MCF 10A (cell line): Measurements from ENCODE around the gene SLC6A9. TPM values are rescaled to one million over a fixed set of nuclear protein-coding genes. Genes with fewer than 3 reads are reported as not detected.

ENCODE experiments used
- Bru-seq: library from RNA; stranded (reverse); fragments of 400-500 nt; gene quantifications from one replicate; lab custom pipeline; 2021; lab: Mats Ljungman, UMichigan
- BruChase-seq, 2 experiments: library from RNA; stranded (reverse); fragments of 400-500 nt; gene quantifications; one replicate each; lab custom pipeline; 2021; lab: Mats Ljungman, UMichigan
- BruUV-seq: library from RNA; stranded (reverse); fragments of 400-500 nt; replicated peaks from 2 replicates; lab custom pipeline; 2021; lab: Mats Ljungman, UMichigan
- CTCF ChIA-PET: fragments of 300-600 bp; sonication (Branson Sonifier 250); formaldehyde crosslinking; extraction: SDS; loops from one replicate; lab custom pipeline; 2021; ENCODE audit warnings: antibody characterized with exemption, inconsistent platforms; lab: Yijun Ruan, JAX
- POLR2A ChIA-PET: fragments of 300-600, 350-650 bp; sonication (Branson Sonifier 250); formaldehyde crosslinking; extraction: SDS; loops from one replicate; lab custom pipeline; 2020; ENCODE audit warnings: antibody characterized with exemption, inconsistent platforms; lab: Yijun Ruan, JAX
- DNase-seq: peaks from one replicate; pipeline ENCODE4 v3.0.0-alpha.2; 2018; ENCODE audit not compliant: unreplicated experiment
- H3K27ac Mint-ChIP-seq: one replicate; pipeline ENCODE4 v1.8.0; 2022; ENCODE audit warnings: mild to moderate bottlenecking, low read depth, mixed read lengths; ENCODE audit not compliant: unreplicated experiment
- H3K27me3 Mint-ChIP-seq: one replicate; pipeline ENCODE4 v1.8.0; 2022; ENCODE audit warnings: mixed read lengths; ENCODE audit not compliant: insufficient read depth, unreplicated experiment
- H3K36me3 Mint-ChIP-seq: one replicate; pipeline ENCODE4 v1.8.0; 2022; ENCODE audit warnings: mild to moderate bottlenecking, moderate library complexity, mixed read lengths; ENCODE audit not compliant: insufficient read depth, unreplicated experiment
- H3K4me1 Mint-ChIP-seq: one replicate; pipeline ENCODE4 v1.8.0; 2022; ENCODE audit warnings: mixed read lengths; ENCODE audit not compliant: insufficient read depth, unreplicated experiment
- H3K4me3 Mint-ChIP-seq: one replicate; pipeline ENCODE4 v1.8.0; 2022; ENCODE audit warnings: mild to moderate bottlenecking, moderate library complexity, mixed read lengths; ENCODE audit not compliant: unreplicated experiment
- H3K9me3 Mint-ChIP-seq: one replicate; pipeline ENCODE4 v1.8.0; 2022; ENCODE audit warnings: mixed read lengths; ENCODE audit not compliant: unreplicated experiment
- CTCF ChIP-seq: fragments of 200-600 bp; IDR thresholded peaks from one replicate; pipeline ENCODE4 v1.8.0; 2022; ENCODE audit warnings: antibody characterized with exemption, mild to moderate bottlenecking; ENCODE audit not compliant: unreplicated experiment
- intact Hi-C: fragments of 100-400 bp; cut with micrococcal nuclease; formaldehyde crosslinking; loops from 2 replicates; pipeline ENCODE4 v1.14.1; 2022
- long read RNA-seq: library from polyadenylated mRNA; stranded (forward); transcript quantifications from one replicate; pipeline ENCODE4 v2.0.0, GENCODE V29; 2022
- total RNA-seq: library from RNA; stranded (reverse); gene quantifications from 2 replicates; pipeline ENCODE4 v1.2.3, GENCODE V29; 2022

Gene SLC6A9
- total RNA-seq (62.2 and 64.9 TPM in 2 replicates), Bru-seq, nascent RNA (percentile 65 among the genes with signal in this experiment), BruChase-seq, experiment 1, labeled RNA remaining after a 6-hour chase (percentile 68 among the genes with signal in this experiment), BruChase-seq, experiment 2, labeled RNA remaining after a 2-hour chase (percentile 69 among the genes with signal in this experiment)
- long read RNA-seq, transcript SLC6A9-205 (14 exons, 3,130 nt), result major isoform, 19 of 54 reads
- long read RNA-seq, partial matches to known transcripts, result 5 of 54 reads
- long read RNA-seq, other reads (novel, unspliced or antisense), result 30 of 54 reads

- POLR2A ChIA-PET, result interaction anchor here (0.6 to 2.1 kb wide), 6 partner anchors 10 to 319 kb away, joined by 3 to 6 read pairs (median 4); partner anchors contain the start of gene ATP6V0B
- DNase-seq, result peak; percentile 85
- no peaks in the 10 kb centered on the region for H3K27me3 Mint-ChIP-seq
- peak within 1 kb of the TSS; percentile 80 for H3K4me3 Mint-ChIP-seq
- no peak within 1 kb of the TSS for H3K27ac Mint-ChIP-seq
- H3K9me3 Mint-ChIP-seq, result no peaks in the 10 kb centered on the region
- no TSS peak for BruUV-seq
- no peaks in the 10 kb centered on the region for H3K36me3 Mint-ChIP-seq
- intact Hi-C loops, result no loop called here
- peaks cover 28% of the 10 kb centered on the region for H3K4me1 Mint-ChIP-seq
- CTCF ChIA-PET, result interaction anchor here (0.7 to 16.5 kb wide), 6 partner anchors 11 to 268 kb away, joined by 3 to 218 read pairs (median 4); no protein-coding TSS in a partner anchor
- TF ChIP-seq CTCF, result no peak
These were observed at the start of gene SLC6A9 for GRCh38 chr1:44031252-44032169. Gene SLC6A9 (minus strand): TSS chr1:44031462. CDS start chr1:44024277, 7,185 bp downstream.

GRCh38 chr1:44079566-44079965 lies 48.3 kb upstream of the SLC6A9 start:
- CTCF ChIA-PET, result no interaction called here
- Mint-ChIP-seq H3K4me1 (no peaks in the 10 kb centered on the region), H3K27ac (no peak overlapping the region), H3K36me3 (no peaks in the 10 kb centered on the region), H3K27me3 (no peaks in the 10 kb centered on the region), H3K9me3 (no peaks in the 10 kb centered on the region), H3K4me3 (no peak overlapping the region)
- no TSS peak for BruUV-seq
- POLR2A ChIA-PET, result interaction anchor here (0.6 kb wide), 1 partner anchor 1421 kb away, joined by 5 read pairs; the partner anchor contains the start of genes CCDC163 and MMACHC
- intact Hi-C loops, result no loop called here
- DNase-seq, result no peak
- TF ChIP-seq CTCF, result no peak

GRCh38 chr1:44078104-44078503 lies 46.8 kb upstream of the SLC6A9 start:
- no peaks in the 10 kb centered on the region for H3K9me3 Mint-ChIP-seq
- H3K36me3 Mint-ChIP-seq, result no peaks in the 10 kb centered on the region
- no peak overlapping the region for H3K27ac Mint-ChIP-seq
- no peak for TF ChIP-seq CTCF
- BruUV-seq, result no TSS peak
- no peak for DNase-seq
- H3K4me1 Mint-ChIP-seq, result no peaks in the 10 kb centered on the region
- CTCF ChIA-PET, result interaction anchor here (0.7 kb wide), 1 partner anchor 9 kb away, joined by 3 read pairs; no protein-coding TSS in a partner anchor
- no peak overlapping the region for H3K4me3 Mint-ChIP-seq
- POLR2A ChIA-PET, result interaction anchor here (0.6 to 0.9 kb wide), 2 partner anchors 9 to 337 kb away, joined by 3 read pairs; no protein-coding TSS in a partner anchor
- H3K27me3 Mint-ChIP-seq, result no peaks in the 10 kb centered on the region
- intact Hi-C loops, result no loop called here
